Activated CD4-positive, alpha-beta T cell treated with anti-CD3 and anti-CD28 coated beads for 1 hour (primary cell): ENCODE measurements around the gene AUTS2.
"Not testable (repeated sequence)": the region's sequence is repeated elsewhere in the genome, so short reads cannot be mapped to it uniquely, and the experiment has no call there.

Experiments
- DNase-seq: peaks from one replicate; pipeline ENCODE4 v3.0.0-alpha.2; 2020

Gene AUTS2

GRCh38 chr7:70230761-70231160, 632.5 kb downstream of the AUTS2 start:
- DNase-seq: no peak

GRCh38 chr7:70233776-70234175, 635.5 kb downstream of the AUTS2 start:
- DNase-seq: no peak

GRCh38 chr7:70237256-70237655, 639.0 kb downstream of the AUTS2 start:
- DNase-seq: no peak

GRCh38 chr7:70237831-70238575, 639.7 kb downstream of the AUTS2 start:
- DNase-seq: no peak

- DNase-seq: no peak
These were observed 641.6 kb downstream of the AUTS2 start for GRCh38 chr7:70239918-70240317.

- DNase-seq: no peak
These were observed 642.6 kb downstream of the AUTS2 start for GRCh38 chr7:70240873-70241272.

- no peak for DNase-seq
These were observed 643.4 kb downstream of the AUTS2 start for GRCh38 chr7:70241536-70242175.

GRCh38 chr7:70242826-70243225, 644.6 kb downstream of the AUTS2 start:
- no peak for DNase-seq

- no peak for DNase-seq
These were observed 645.2 kb downstream of the AUTS2 start for GRCh38 chr7:70243443-70243842.

GRCh38 chr7:70257921-70258320, 659.6 kb downstream of the AUTS2 start:
- DNase-seq: no peak

GRCh38 chr7:70259502-70259901, 661.2 kb downstream of the AUTS2 start:
- DNase-seq: no peak

- no peak for DNase-seq
These were observed 665.4 kb downstream of the AUTS2 start for GRCh38 chr7:70263471-70264255.

GRCh38 chr7:70266186-70266585, 667.9 kb downstream of the AUTS2 start:
- DNase-seq: no peak

GRCh38 chr7:70267381-70268120, 669.3 kb downstream of the AUTS2 start:
- no peak for DNase-seq

GRCh38 chr7:70268179-70268578, 669.9 kb downstream of the AUTS2 start:
- DNase-seq: no peak

GRCh38 chr7:70270149-70270548, 671.9 kb downstream of the AUTS2 start:
- DNase-seq: no peak

GRCh38 chr7:70271617-70272081, 673.4 kb downstream of the AUTS2 start:
- DNase-seq: no peak

- not testable (repeated sequence) for DNase-seq
These were observed 677.3 kb downstream of the AUTS2 start for GRCh38 chr7:70275570-70275969.

- no peak for DNase-seq
These were observed 686.9 kb downstream of the AUTS2 start for GRCh38 chr7:70285187-70285586.

- DNase-seq: no peak
These were observed 687.6 kb downstream of the AUTS2 start for GRCh38 chr7:70285854-70286253.

- DNase-seq: no peak
These were observed 690.6 kb downstream of the AUTS2 start for GRCh38 chr7:70288781-70289456.

GRCh38 chr7:70292716-70293115, 694.4 kb downstream of the AUTS2 start:
- DNase-seq: no peak
